BE2C (cell line): ENCODE results near the gene FOXR1.

Source experiments
- DNase-seq: peaks from one replicate; pipeline ENCODE4 v3.0.0-alpha.2; 2020
- H3K27me3 ChIP-seq: fragments of 250-450 bp; sonication (Bioruptor Pico); 2 replicates; pipeline ENCODE4 v1.5.1; 2020; ENCODE audit warnings: mild to moderate bottlenecking
- H3K36me3 ChIP-seq: fragments of 250-450 bp; sonication (Bioruptor Pico); 2 replicates; pipeline ENCODE4 v1.5.1; 2020; ENCODE audit warnings: mild to moderate bottlenecking
- H3K4me1 ChIP-seq: fragments of 250-450 bp; sonication (Bioruptor Pico); 2 replicates; pipeline ENCODE4 v1.5.1; 2020
- H3K4me3 ChIP-seq: 2 replicates; pipeline ENCODE4 v1.5.1; 2011; ENCODE audit warnings: low read depth, low read length
- H3K9me3 ChIP-seq: fragments of 250-450 bp; sonication (Bioruptor Pico); 2 replicates; pipeline ENCODE4 v1.5.1; 2020
- TF ChIP-seq, protein P1 (sequence below): IDR thresholded peaks from 2 replicates; pipeline ENCODE4 v1.5.1; 2012; ENCODE audit warnings: mild to moderate bottlenecking, low read depth, low read length

The FOXR1 gene

DNA sequence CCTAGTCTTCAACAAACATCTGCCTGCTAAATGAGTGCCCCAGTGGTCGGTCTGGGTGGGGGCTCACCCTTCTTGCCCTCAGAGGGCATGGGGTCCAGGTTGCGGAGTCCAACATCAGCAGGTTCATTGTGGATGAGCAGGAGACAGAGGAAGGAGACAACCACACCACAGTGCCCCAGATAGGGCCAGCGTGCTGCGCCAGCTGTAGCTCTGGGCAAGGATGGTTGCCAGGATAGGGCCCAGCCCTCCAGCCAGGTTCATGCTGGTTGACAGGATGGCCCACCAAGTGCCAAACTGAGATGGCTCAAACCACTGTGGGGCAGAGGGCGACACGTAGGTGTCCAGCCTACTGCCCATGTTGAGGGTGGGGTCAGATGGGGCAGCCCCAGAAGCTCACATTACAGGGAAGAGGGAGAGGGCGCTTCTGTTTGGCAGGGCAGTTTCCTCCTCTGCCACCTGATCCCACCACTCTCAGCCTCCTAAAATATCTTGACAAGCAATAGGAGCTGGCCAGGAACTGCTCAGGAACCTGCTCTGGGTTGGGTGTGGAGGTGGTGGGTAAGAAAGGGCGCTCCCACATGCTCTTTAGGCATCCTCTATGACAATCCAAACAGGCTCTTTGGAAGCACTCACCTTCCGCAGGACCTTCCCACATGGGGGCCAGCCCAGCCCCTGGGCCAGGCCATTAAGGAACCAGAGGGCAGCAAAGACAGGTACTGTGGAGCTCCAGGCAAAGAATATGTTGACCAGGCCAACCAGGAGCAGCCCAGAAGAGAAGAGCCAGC, 56.2 kb downstream of the FOXR1 start:
- H3K4me3 ChIP-seq, result no peak overlapping the region
- peaks cover 37% of the 10 kb centered on the region for H3K36me3 ChIP-seq
- H3K9me3 ChIP-seq, result no peaks in the 10 kb centered on the region
- H3K27me3 ChIP-seq, result no peaks in the 10 kb centered on the region
- TF ChIP-seq, protein P1, sequence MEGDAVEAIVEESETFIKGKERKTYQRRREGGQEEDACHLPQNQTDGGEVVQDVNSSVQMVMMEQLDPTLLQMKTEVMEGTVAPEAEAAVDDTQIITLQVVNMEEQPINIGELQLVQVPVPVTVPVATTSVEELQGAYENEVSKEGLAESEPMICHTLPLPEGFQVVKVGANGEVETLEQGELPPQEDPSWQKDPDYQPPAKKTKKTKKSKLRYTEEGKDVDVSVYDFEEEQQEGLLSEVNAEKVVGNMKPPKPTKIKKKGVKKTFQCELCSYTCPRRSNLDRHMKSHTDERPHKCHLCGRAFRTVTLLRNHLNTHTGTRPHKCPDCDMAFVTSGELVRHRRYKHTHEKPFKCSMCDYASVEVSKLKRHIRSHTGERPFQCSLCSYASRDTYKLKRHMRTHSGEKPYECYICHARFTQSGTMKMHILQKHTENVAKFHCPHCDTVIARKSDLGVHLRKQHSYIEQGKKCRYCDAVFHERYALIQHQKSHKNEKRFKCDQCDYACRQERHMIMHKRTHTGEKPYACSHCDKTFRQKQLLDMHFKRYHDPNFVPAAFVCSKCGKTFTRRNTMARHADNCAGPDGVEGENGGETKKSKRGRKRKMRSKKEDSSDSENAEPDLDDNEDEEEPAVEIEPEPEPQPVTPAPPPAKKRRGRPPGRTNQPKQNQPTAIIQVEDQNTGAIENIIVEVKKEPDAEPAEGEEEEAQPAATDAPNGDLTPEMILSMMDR, result no peak
- DNase-seq, result no peak
- H3K4me1 ChIP-seq, result no peaks in the 10 kb centered on the region

- Histone ChIP-seq H3K4me1 (no peaks in the 10 kb centered on the region), H3K27me3 (no peaks in the 10 kb centered on the region), H3K4me3 (no peak overlapping the region), H3K36me3 (peaks cover 31% of the 10 kb centered on the region), H3K9me3 (no peaks in the 10 kb centered on the region)
- TF ChIP-seq, protein P1, result no peak
- DNase-seq, result no peak
Measured at GRCh38 chr11:119028346-119029068, 56.9 kb downstream of the FOXR1 start.

DNA sequence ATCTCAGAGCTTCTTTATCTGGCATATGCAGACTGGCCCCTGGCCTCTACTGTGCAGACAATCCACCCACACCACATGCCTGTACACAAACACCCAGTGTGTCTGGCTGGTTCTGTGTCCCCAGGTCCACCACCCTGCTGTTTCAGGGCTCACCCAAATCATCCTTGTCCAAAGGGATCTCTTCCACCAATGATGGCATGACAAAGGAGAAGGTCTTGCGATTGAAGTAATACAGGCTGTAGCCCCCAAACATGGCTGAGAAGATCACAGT, 57.4 kb downstream of the FOXR1 start:
- peaks cover 26% of the 10 kb centered on the region for H3K36me3 ChIP-seq
- TF ChIP-seq, protein P1, result no peak

GRCh38 chr11:119029340-119030028, 57.9 kb downstream of the FOXR1 start:
- TF ChIP-seq, protein P1, result no peak
- no peaks in the 10 kb centered on the region for H3K9me3 ChIP-seq
- DNase-seq, result no peak
- H3K4me3 ChIP-seq, result peak overlapping the region; percentile 86
- no peaks in the 10 kb centered on the region for H3K27me3 ChIP-seq
- H3K36me3 ChIP-seq, result peaks cover 21% of the 10 kb centered on the region
- no peaks in the 10 kb centered on the region for H3K4me1 ChIP-seq

More for the DNA sequence above, 57.4 kb downstream of the FOXR1 start:
- Histone ChIP-seq H3K4me1 (no peaks in the 10 kb centered on the region), H3K9me3 (no peaks in the 10 kb centered on the region), H3K27me3 (no peaks in the 10 kb centered on the region), H3K4me3 (no peak overlapping the region)
- DNase-seq, result no peak

DNA sequence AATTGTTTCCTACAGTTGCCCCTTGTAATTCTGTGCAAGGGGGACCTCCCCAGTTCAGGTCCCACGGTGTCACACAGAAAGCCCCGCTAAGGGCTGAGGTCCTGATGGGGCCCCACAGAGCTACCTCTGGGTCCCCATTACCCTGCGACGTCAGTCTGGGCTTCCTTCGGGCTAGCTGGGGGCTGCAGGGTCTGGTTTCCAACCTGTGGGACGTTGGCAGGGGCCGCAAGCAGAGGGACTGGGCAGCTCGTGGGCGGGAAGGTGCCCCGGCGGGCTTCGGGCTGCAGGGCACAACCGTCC, 58.4 kb downstream of the FOXR1 start:
- peaks cover 16% of the 10 kb centered on the region for H3K36me3 ChIP-seq
- TF ChIP-seq, protein P1, result no peak
- no peak for DNase-seq
- no peaks in the 10 kb centered on the region for H3K27me3 ChIP-seq
- H3K4me3 ChIP-seq, result peak overlapping the region; percentile 86
- no peaks in the 10 kb centered on the region for H3K4me1 ChIP-seq
- H3K9me3 ChIP-seq, result no peaks in the 10 kb centered on the region
